Spleen (tissue), 7 donors: Measurements from ENCODE around the gene ASPG.

Source experiments
- POLR2A ChIP-seq, 3 donors: fragments of 450-650 bp; IDR thresholded peaks; one replicate each; pipeline ENCODE4 v1.5.1; 2017; ENCODE audit warnings: antibody characterized with exemption in 3 of 3, mild to moderate bottlenecking in 1 of 3
- POLR2AphosphoS5 ChIP-seq, 3 donors: sonication (generic); formaldehyde crosslinking; IDR thresholded peaks; one replicate each; pipeline ENCODE4 v1.5.1; 2017; ENCODE audit warnings: antibody characterized with exemption in 3 of 3
- TF ChIP-seq, protein P1 (sequence below), 11 experiments: fragments of 200-600 bp in 7 of 11; fragments of 450-650 bp in 4 of 11; sonication (generic) in 4 of 11; IDR thresholded peaks in 8 of 11; conservative IDR thresholded peaks in 3 of 11; 1 replicate in 7 of 11; 2 replicates in 4 of 11; pipeline versions ENCODE4 v1.4.0 to v1.8.0; 2016 to 2021; ENCODE audit warnings: antibody characterized with exemption in 11 of 11, inconsistent platforms in 4 of 11, mild to moderate bottlenecking in 1 of 11
- donor health status: DM: no; HTN: no; CAD: no; lungs with moderate emphysema.
- donor health status: DM: no; HTN: no; CAD: no.
- donor health status: DM: no; HTN: no; CAD: no.

DNA sequence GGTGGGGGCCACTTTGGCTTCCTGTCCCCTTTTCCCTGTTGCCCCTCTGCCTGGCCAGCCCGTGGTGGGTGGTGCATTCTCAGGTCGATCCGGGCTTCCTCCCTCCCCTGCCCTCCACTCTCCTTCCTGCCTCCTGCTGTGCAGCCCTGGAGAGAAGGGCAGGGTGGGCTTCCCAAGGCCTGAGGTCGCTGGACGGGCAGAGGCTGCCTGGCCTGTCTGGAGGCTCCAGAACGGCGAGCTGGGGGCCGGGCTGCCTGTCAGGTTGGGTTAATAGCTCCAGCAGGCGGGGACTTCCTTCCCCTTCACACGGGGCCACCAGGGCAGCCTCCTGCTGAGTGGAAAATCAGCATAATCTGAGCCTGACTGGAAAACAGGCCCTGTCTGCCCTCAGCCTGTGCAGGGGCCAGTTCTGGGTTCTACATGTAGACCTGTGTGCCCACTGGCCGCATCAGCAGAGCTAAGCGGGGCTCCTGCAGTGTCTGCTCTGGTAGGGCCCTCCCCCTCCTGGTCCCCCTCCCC, 64.2 kb downstream of the ASPG start:
- TF ChIP-seq, protein P1, sequence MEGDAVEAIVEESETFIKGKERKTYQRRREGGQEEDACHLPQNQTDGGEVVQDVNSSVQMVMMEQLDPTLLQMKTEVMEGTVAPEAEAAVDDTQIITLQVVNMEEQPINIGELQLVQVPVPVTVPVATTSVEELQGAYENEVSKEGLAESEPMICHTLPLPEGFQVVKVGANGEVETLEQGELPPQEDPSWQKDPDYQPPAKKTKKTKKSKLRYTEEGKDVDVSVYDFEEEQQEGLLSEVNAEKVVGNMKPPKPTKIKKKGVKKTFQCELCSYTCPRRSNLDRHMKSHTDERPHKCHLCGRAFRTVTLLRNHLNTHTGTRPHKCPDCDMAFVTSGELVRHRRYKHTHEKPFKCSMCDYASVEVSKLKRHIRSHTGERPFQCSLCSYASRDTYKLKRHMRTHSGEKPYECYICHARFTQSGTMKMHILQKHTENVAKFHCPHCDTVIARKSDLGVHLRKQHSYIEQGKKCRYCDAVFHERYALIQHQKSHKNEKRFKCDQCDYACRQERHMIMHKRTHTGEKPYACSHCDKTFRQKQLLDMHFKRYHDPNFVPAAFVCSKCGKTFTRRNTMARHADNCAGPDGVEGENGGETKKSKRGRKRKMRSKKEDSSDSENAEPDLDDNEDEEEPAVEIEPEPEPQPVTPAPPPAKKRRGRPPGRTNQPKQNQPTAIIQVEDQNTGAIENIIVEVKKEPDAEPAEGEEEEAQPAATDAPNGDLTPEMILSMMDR (IDR thresholded peaks at IDR 0.05 in 8 of 11, conservative IDR thresholded peaks at IDR 0.05 in 3 of 11) = no peak
- TF ChIP-seq POLR2AphosphoS5 (IDR thresholded peaks at IDR 0.05) (peak in 2 of 3 donors; percentile 30 to 46), POLR2A (IDR thresholded peaks at IDR 0.05) (no peak)
